ENCODE measurements around the gene CACNA1I.

DNA sequence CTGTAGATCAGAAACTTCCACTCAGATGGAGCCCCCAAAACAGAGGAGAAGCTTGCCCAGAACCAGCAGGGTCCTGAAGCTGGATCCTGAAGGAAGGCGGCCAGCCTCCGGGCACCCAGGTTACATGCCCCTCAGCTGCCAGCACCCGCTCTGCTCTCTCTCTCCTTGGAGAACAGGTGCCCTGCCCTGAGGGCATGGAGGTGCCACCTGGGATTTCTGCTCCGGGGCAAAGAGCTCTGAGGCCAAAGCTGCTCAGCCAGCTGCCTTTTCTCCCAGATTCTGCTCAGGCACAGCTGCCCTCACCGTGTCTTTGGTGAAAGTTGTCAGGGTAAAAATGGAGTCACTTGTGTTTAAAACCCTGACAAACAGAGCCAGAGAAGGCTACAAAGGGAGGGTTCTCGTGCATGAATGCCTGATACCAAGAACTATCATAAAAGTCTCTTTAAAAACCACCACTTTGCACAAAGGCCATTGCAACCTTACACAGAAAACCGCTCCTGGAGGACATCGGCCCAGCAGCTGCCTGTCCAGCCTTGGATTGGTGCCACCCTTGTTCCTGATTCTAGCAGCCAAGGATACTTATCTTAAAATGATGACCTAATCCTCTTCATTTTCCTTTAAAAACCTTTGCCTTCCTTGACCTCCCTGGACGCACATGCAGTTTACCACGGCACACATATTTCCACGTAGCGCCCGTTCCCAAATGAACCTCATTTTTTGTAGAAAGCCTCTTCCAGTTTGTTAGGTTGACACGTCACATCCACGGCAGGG is 140.0 kb downstream of the CACNA1I start:
- TF ChIP-seq USF2 (IDR thresholded peaks at IDR 0.05; ENCODE audit: low read length): no peak
- TF ChIP-seq JUN (IDR thresholded peaks at IDR 0.05; ENCODE audit: low read depth, low read length): no peak
- no peak for TF ChIP-seq CHD1 (IDR thresholded peaks at IDR 0.05; ENCODE audit: low read depth, low read length)
- no peak for TF ChIP-seq RFX5 (IDR thresholded peaks at IDR 0.05; ENCODE audit: borderline replicate concordance, low read depth, low read length)
- no peak for TF ChIP-seq SAP30 (IDR thresholded peaks at IDR 0.05; ENCODE audit: insufficient read depth, insufficient replicate concordance, low read length)
- no peak for TF ChIP-seq CTCF (IDR thresholded peaks at IDR 0.05; ENCODE audit: control extremely low read depth in 1 of 3, insufficient read depth in 1 of 3, low read depth in 1 of 3, low read length in 3 of 3)
- TF ChIP-seq SP2 (IDR thresholded peaks at IDR 0.05; ENCODE audit: low read length): no peak
- TF ChIP-seq TBP (IDR thresholded peaks at IDR 0.05; ENCODE audit: low read depth, low read length): no peak
- no peak for TF ChIP-seq EP300 (IDR thresholded peaks at IDR 0.05; ENCODE audit: borderline replicate concordance in 1 of 2, low read depth in 2 of 2, low read length in 2 of 2)
- no peak for TF ChIP-seq MAX (IDR thresholded peaks at IDR 0.05)
- no peak for TF ChIP-seq EZH2 (IDR thresholded peaks at IDR 0.05; ENCODE audit: low read depth, low read length, severe bottlenecking)
- TF ChIP-seq POLR2AphosphoS5 (IDR thresholded peaks at IDR 0.05; ENCODE audit: low read depth, low read length): no peak
